A673 (cell line): ENCODE data around the gene ADARB2. TPM values are rescaled to one million over a fixed set of nuclear protein-coding genes. Genes with fewer than 3 reads are reported as not detected.

Experiments used
- BruUV-seq: library from RNA; stranded (reverse); fragments of 400-500 nt; replicated peaks from 2 replicates; lab custom pipeline; 2021; lab: Mats Ljungman, UMichigan
- CTCF ChIA-PET: fragments of 300-600 bp; sonication (Branson Sonifier 250); formaldehyde crosslinking; loops from one replicate; lab custom pipeline; 2022; ENCODE audit warnings: antibody characterized with exemption; lab: Charles Lee
- POLR2A ChIA-PET: fragments of 300-600 bp; sonication (Branson Sonifier 250); formaldehyde crosslinking; loops from one replicate; lab custom pipeline; 2022; ENCODE audit warnings: antibody characterized with exemption; ENCODE audit not compliant: low non-redundant PET; lab: Charles Lee
- DNase-seq: peaks from one replicate; pipeline ENCODE4 v3.0.0-alpha.2; 2015; ENCODE audit warnings: low spot score
- H3K27ac ChIP-seq: fragments of 200-600 bp; sonication (generic); 2 replicates; pipeline ENCODE4 v1.5.1; 2016; ENCODE audit warnings: mixed run types, low read depth, mild to moderate bottlenecking, mixed read lengths, antibody characterized with exemption, low read length; ENCODE audit not compliant: poor library complexity, severe bottlenecking
- H3K27me3 ChIP-seq: fragments of 200-600 bp; sonication (generic); replicated peaks from 2 replicates; pipeline ENCODE4 v1.6.1; 2017; ENCODE audit warnings: mixed run types, low read depth, mild to moderate bottlenecking, mixed read lengths, antibody characterized with exemption, low read length; ENCODE audit not compliant: insufficient read depth, poor library complexity
- H3K36me3 ChIP-seq: fragments of 200-600 bp; sonication (generic); 2 replicates; pipeline ENCODE4 v1.6.1; 2016; ENCODE audit warnings: mixed run types, mild to moderate bottlenecking, mixed read lengths, antibody characterized with exemption, low read length; ENCODE audit not compliant: insufficient read depth, poor library complexity, severe bottlenecking
- H3K4me1 ChIP-seq: fragments of 200-600 bp; sonication (generic); 2 replicates; pipeline ENCODE4 v1.6.1; 2017; ENCODE audit warnings: mixed run types, mild to moderate bottlenecking, mixed read lengths, antibody characterized with exemption, low read length; ENCODE audit not compliant: insufficient read depth, poor library complexity, severe bottlenecking
- H3K4me3 ChIP-seq: fragments of 200-600 bp; sonication (generic); 2 replicates; pipeline ENCODE4 v1.5.1; 2016; ENCODE audit warnings: low read depth, mixed run types, mild to moderate bottlenecking, mixed read lengths, low read length; ENCODE audit not compliant: poor library complexity, severe bottlenecking
- H3K9me3 ChIP-seq: fragments of 200-600 bp; sonication (generic); 2 replicates; pipeline ENCODE4 v1.6.1; 2016; ENCODE audit warnings: mixed run types, low read depth, mild to moderate bottlenecking, mixed read lengths, antibody characterized with exemption, low read length; ENCODE audit not compliant: poor library complexity, severe bottlenecking
- CTCF ChIP-seq: fragments of 300-800, 200-600 bp; sonication (generic); conservative IDR thresholded peaks from 2 replicates; pipeline ENCODE4 v1.5.1; 2017; ENCODE audit warnings: low read depth, mild to moderate bottlenecking, antibody characterized with exemption, low read length, moderate library complexity, mixed read lengths
- EZH2 ChIP-seq: fragments of 200-600 bp; sonication (generic); IDR thresholded peaks from 2 replicates; pipeline ENCODE4 v1.6.1; 2017; ENCODE audit warnings: borderline replicate concordance, low read depth, mild to moderate bottlenecking, mixed read lengths, antibody characterized with exemption, low read length; ENCODE audit not compliant: poor library complexity, severe bottlenecking
- intact Hi-C: fragments of 100-400 bp; cut with micrococcal nuclease; formaldehyde crosslinking; loops from one replicate; pipeline ENCODE4 v1.10.0; 2022; ENCODE audit not compliant: unreplicated experiment
- total RNA-seq: library from RNA; stranded (reverse); gene quantifications from 2 replicates; pipeline ENCODE4 v1.2.3, GENCODE V29; 2021

The ADARB2 gene
- total RNA-seq, 1 experiment from 2014 or later, result not detected

- no TSS peak for BruUV-seq
- no peak for DNase-seq
- ChIA-PET POLR2A (no interaction called here), CTCF (no interaction called here)
- Histone ChIP-seq H3K27ac (no peak overlapping the region), H3K4me3 (no peak overlapping the region), H3K9me3 (no peaks in the 10 kb centered on the region), H3K36me3 (no peaks in the 10 kb centered on the region), H3K27me3 (peaks cover 70% of the 10 kb centered on the region), H3K4me1 (no peaks in the 10 kb centered on the region)
- intact Hi-C loops, result no loop called here
- TF ChIP-seq CTCF (no peak), EZH2 (no peak)
These were observed 79.8 kb downstream of the ADARB2 start for GRCh38 chr10:1657479-1657878.

GRCh38 chr10:1655367-1655766, 82.0 kb downstream of the ADARB2 start:
- Histone ChIP-seq H3K27me3 (peaks cover 70% of the 10 kb centered on the region), H3K4me1 (no peaks in the 10 kb centered on the region), H3K9me3 (no peaks in the 10 kb centered on the region), H3K27ac (no peak overlapping the region), H3K4me3 (no peak overlapping the region), H3K36me3 (no peaks in the 10 kb centered on the region)
- TF ChIP-seq EZH2 (no peak), CTCF (no peak)
- DNase-seq, result no peak
- ChIA-PET CTCF (no interaction called here), POLR2A (no interaction called here)
- no TSS peak for BruUV-seq
- intact Hi-C loops, result no loop called here

GRCh38 chr10:1654811-1655356, 82.4 kb downstream of the ADARB2 start:
- H3K4me1 ChIP-seq, result no peaks in the 10 kb centered on the region
- no TSS peak for BruUV-seq
- no peak for DNase-seq
- H3K4me3 ChIP-seq, result no peak overlapping the region
- no peaks in the 10 kb centered on the region for H3K36me3 ChIP-seq
- CTCF ChIA-PET, result no interaction called here
- POLR2A ChIA-PET, result no interaction called here
- TF ChIP-seq CTCF (no peak), EZH2 (no peak)
- peaks cover 70% of the 10 kb centered on the region for H3K27me3 ChIP-seq
- H3K27ac ChIP-seq, result no peak overlapping the region
- H3K9me3 ChIP-seq, result no peaks in the 10 kb centered on the region
- intact Hi-C loops, result no loop called here
